Esophagus muscularis mucosa (tissue), 4 donors: ENCODE measurements around the gene CNTNAP2.

ENCODE experiments used
- EP300 ChIP-seq: sonication (generic); formaldehyde crosslinking; IDR thresholded peaks from one replicate; pipeline ENCODE4 v1.6.1; 2017; ENCODE audit warnings: antibody characterized with exemption
- POLR2AphosphoS5 ChIP-seq, 2 donors: sonication (generic); formaldehyde crosslinking; IDR thresholded peaks; one replicate each; pipeline ENCODE4 v1.6.1; 2017; ENCODE audit warnings: antibody characterized with exemption in 2 of 2
- TF ChIP-seq, protein P1 (sequence below), 3 experiments: fragments of 200-600 bp in 2 of 3; fragments of 450-650 bp in 1 of 3; sonication (generic) in 2 of 3; IDR thresholded peaks; one replicate each; pipeline ENCODE4 v1.5.1; 2017 to 2019; ENCODE audit warnings: antibody characterized with exemption in 3 of 3, mild to moderate bottlenecking in 2 of 3, moderate library complexity in 1 of 3

DNA sequence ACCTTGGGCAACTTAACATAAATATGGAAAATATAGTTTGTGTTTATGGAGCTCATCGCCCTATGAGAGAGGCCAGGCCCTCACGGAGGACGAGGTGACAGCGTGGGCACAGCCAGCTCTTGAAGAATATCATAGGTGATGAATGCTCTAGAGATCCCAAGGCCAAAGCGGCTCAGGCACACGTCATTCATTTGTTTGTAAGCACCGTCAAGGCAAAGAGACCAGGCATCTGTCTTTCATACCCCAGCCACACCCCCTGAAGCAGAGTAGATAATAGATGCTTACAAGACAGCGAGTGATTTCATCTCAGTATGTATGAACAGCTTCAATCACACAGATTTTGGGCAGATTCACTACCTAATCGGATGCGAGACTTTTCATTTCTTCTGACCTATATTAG lies 2231.9 kb downstream of the CNTNAP2 start:
- TF ChIP-seq, protein P1, sequence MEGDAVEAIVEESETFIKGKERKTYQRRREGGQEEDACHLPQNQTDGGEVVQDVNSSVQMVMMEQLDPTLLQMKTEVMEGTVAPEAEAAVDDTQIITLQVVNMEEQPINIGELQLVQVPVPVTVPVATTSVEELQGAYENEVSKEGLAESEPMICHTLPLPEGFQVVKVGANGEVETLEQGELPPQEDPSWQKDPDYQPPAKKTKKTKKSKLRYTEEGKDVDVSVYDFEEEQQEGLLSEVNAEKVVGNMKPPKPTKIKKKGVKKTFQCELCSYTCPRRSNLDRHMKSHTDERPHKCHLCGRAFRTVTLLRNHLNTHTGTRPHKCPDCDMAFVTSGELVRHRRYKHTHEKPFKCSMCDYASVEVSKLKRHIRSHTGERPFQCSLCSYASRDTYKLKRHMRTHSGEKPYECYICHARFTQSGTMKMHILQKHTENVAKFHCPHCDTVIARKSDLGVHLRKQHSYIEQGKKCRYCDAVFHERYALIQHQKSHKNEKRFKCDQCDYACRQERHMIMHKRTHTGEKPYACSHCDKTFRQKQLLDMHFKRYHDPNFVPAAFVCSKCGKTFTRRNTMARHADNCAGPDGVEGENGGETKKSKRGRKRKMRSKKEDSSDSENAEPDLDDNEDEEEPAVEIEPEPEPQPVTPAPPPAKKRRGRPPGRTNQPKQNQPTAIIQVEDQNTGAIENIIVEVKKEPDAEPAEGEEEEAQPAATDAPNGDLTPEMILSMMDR (IDR thresholded peaks at IDR 0.05), result no peak
- TF ChIP-seq POLR2AphosphoS5 (IDR thresholded peaks at IDR 0.05) (no peak), EP300 (no peak)
